Neural progenitor cell (in vitro differentiated cells): ENCODE measurements around the gene IBA57.

Source experiments
- CTCF ChIP-seq: fragments of 200-600 bp; sonication (generic); IDR thresholded peaks from 2 replicates; pipeline ENCODE4 v1.5.1; 2017; ENCODE audit warnings: antibody characterized with exemption, mild to moderate bottlenecking
- EZH2 ChIP-seq: fragments of 200-600 bp; sonication (generic); IDR thresholded peaks from 2 replicates; pipeline ENCODE4 v1.6.1; 2017; ENCODE audit warnings: antibody characterized with exemption, mild to moderate bottlenecking, moderate library complexity
- EZH2phosphoT487 ChIP-seq: fragments of 200-600 bp; sonication (generic); IDR thresholded peaks from 2 replicates; pipeline ENCODE4 v1.6.1; 2017; ENCODE audit warnings: antibody characterized with exemption

- TF ChIP-seq CTCF (no peak), EZH2 (no peak), EZH2phosphoT487 (no peak)
These were observed 3.7 kb downstream of the IBA57 start for GRCh38 chr1:228169345-228169744.
